ENCODE results near the gene SHISA6.

DNA sequence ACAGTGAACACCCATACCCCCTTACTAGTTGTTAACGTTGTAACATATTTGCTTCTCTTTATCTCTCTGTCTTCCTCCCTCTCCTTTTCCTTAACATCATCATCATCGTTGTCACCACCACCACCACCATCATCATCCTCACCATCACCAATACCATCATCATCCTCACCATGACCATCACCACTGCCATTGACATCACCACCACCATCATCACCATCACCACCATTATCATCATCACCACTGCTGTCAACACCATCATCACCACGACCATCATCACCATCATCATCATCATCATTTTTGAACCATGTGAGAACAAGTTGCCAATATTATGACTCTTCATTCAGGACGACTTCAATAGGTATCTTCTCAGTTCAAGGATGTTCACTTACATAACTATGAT lies 35.5 kb downstream of the SHISA6 start:
- TF ChIP-seq EZH2 (IDR thresholded peaks at IDR 0.05; ENCODE audit: borderline replicate concordance, insufficient read depth, low read depth, low read length, poor library complexity, severe bottlenecking) = no peak
- TF ChIP-seq, protein P1, sequence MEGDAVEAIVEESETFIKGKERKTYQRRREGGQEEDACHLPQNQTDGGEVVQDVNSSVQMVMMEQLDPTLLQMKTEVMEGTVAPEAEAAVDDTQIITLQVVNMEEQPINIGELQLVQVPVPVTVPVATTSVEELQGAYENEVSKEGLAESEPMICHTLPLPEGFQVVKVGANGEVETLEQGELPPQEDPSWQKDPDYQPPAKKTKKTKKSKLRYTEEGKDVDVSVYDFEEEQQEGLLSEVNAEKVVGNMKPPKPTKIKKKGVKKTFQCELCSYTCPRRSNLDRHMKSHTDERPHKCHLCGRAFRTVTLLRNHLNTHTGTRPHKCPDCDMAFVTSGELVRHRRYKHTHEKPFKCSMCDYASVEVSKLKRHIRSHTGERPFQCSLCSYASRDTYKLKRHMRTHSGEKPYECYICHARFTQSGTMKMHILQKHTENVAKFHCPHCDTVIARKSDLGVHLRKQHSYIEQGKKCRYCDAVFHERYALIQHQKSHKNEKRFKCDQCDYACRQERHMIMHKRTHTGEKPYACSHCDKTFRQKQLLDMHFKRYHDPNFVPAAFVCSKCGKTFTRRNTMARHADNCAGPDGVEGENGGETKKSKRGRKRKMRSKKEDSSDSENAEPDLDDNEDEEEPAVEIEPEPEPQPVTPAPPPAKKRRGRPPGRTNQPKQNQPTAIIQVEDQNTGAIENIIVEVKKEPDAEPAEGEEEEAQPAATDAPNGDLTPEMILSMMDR (IDR thresholded peaks at IDR 0.05) = no peak

Data from B cell (primary cell).